Ectodermal cell (in vitro differentiated cells): ENCODE measurements around the gene NEDD4L.

Source experiments
- H3K27ac ChIP-seq: 2 replicates; pipeline ENCODE4 v1.7.0; 2013; ENCODE audit warnings: mild to moderate bottlenecking, low read depth, low read length; ENCODE audit not compliant: insufficient read depth, poor library complexity, severe bottlenecking
- H3K27me3 ChIP-seq: 2 replicates; pipeline ENCODE4 v1.7.0; 2013; ENCODE audit warnings: mild to moderate bottlenecking, low read length; ENCODE audit not compliant: insufficient read depth, control insufficient read depth, poor library complexity, severe bottlenecking
- H3K36me3 ChIP-seq: one replicate; pipeline ENCODE4 v1.7.0; 2013; ENCODE audit warnings: low read length; ENCODE audit not compliant: control insufficient read depth, insufficient read depth
- H3K4me1 ChIP-seq: one replicate; pipeline ENCODE4 v1.7.0; 2013; ENCODE audit warnings: low read length; ENCODE audit not compliant: control insufficient read depth, insufficient read depth
- H3K4me3 ChIP-seq: 2 replicates; pipeline ENCODE4 v1.7.0; 2013; ENCODE audit warnings: low read depth, low read length, control low read depth; ENCODE audit not compliant: insufficient read depth
- H3K9me3 ChIP-seq: 2 replicates; pipeline ENCODE4 v1.7.0; 2013; ENCODE audit warnings: mild to moderate bottlenecking, low read length, moderate library complexity; ENCODE audit not compliant: control insufficient read depth
- WGBS, 2 experiments: methylation state at CpG; one replicate each; pipeline ENCODE4 v1.1.7; 2013; ENCODE audit warnings: missing lambda C conversion rate in 2 of 2; 5-methylcytosine and 5-hydroxymethylcytosine counted together

Gene NEDD4L

DNA sequence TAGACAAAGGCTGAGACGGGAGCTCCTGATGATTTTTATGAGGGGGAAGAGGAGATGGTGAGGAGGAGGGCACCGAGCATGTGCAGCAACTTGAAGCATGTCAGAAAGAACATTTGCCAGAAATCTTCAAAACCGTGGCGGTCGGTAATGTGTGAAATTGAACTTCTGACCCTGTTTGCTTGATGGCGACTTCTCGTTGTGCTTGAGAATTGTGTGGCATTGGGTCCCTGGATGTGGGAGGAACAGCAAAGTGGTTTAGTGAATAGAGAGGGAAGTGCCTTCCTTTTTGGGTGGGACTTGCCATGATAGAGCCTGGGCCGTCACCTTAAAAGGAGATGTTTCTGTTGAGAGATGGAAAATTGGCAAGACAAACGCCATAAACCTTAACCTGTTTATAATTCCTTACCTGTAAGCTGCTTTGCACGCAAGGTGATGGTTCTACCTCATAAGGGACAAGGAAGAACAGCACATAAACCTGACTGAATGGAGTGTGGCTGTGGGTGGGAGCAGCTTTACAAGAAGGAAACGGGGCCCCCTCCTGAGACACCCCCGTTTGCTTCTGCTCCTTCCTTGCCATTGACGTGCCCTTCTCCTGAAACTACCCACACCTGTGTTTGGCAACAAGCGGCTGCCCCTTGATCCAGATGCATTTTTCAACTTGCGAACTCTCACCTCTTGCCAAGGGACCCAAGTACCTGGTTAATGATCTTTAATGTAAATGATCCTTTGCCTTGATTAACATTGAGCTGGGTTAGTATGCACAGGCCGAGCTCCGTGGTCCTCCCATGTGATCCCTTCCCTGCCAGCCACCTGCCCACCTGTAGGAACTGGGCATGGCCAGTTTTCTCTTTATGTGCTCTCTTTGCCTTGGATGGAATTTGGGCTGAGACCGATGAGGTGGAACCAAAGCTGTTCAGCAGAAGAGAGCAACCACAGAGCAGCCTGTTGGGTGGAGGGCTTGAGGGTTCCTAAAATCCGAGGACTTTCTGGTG is 153.2 kb downstream of the NEDD4L start:
- H3K27me3 ChIP-seq: peaks cover 8% of the 10 kb centered on the region

DNA sequence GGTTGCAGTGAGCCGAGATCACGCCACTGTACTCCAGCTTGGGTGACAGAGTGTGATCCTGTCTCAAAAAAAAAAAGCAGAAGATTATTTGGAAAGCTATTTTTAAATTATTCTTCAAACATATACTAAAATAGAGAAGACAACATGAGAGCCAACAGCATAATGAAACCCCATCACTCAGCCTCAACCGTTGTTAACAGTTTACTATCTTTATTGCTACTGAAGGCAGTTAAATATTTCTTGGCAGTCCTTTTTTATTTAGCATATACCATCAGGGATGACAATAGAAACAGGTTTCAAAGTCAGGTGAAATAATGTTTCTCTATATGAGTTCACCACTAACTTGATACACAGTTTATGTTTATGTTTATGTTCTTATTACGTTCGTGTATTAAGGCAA is 157.2 kb downstream of the NEDD4L start:
- Histone ChIP-seq H3K4me1 (peaks cover under 1% of the 10 kb centered on the region), H3K9me3 (no peaks in the 10 kb centered on the region), H3K27me3 (no peaks in the 10 kb centered on the region), H3K27ac (no peak overlapping the region), H3K36me3 (no peaks in the 10 kb centered on the region), H3K4me3 (no peak overlapping the region)
- 91 to 94% methylated on average over 2 to 3 of the region's 5 CpGs for WGBS, 2 experiments

More for the DNA sequence above, 153.2 kb downstream of the NEDD4L start:
- Histone ChIP-seq H3K27ac (no peak overlapping the region), H3K4me1 (peaks cover 15% of the 10 kb centered on the region), H3K4me3 (no peak overlapping the region), H3K9me3 (no peaks in the 10 kb centered on the region), H3K36me3 (no peaks in the 10 kb centered on the region)
- 80 to 86% methylated on average over 19 of the region's 19 CpGs for WGBS, 2 experiments

DNA sequence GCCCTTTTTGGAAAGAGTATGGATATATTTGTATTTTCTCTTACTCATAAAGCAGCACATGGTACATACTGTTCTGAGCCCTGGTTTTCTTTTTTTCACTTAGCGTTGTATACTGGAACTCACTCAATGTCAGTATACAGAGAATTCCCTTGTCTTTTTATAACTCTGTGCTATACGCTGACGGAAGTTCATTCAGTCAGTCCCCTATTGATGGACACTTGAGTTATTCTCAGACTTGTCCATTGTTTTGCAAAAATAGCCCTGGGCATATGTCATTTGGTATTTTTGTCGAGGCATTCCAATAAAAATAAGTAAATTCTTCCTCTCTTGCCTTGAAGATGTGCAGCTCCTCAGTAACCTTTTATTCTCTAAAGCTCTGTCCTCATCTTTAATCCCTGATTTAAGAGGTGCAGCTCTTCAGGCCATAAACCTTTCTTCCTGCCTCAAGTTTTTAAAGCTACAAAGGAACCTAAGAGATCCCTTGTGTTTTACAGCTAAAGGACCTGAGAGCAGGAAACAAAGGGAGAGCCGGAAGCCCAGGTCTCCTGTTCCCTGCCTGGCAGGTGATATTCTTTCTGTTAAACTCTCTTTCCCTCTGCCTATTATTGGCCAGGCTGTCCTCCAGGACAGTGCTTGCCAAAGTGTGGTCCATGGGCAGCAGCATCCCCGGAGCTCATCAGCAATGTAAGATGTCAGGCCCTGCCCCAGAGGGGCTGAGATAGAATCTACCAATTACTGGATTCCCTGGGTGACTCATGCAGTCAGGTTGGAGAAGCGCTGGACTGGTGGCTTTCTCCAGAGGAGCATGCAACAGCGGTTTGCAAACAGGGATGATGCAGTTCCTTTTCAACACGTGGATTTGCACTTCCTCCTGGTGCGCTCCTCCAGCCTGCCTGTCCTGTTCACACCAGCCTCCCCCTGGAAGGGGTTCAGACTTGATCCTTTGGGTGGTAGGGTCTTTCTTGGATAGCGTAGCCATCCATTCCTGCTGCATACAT is 158.0 kb downstream of the NEDD4L start:
- WGBS, 2 experiments: 82 to 83% methylated on average over 11 of the region's 11 CpGs
- Histone ChIP-seq H3K4me3 (no peak overlapping the region), H3K27me3 (no peaks in the 10 kb centered on the region)

DNA sequence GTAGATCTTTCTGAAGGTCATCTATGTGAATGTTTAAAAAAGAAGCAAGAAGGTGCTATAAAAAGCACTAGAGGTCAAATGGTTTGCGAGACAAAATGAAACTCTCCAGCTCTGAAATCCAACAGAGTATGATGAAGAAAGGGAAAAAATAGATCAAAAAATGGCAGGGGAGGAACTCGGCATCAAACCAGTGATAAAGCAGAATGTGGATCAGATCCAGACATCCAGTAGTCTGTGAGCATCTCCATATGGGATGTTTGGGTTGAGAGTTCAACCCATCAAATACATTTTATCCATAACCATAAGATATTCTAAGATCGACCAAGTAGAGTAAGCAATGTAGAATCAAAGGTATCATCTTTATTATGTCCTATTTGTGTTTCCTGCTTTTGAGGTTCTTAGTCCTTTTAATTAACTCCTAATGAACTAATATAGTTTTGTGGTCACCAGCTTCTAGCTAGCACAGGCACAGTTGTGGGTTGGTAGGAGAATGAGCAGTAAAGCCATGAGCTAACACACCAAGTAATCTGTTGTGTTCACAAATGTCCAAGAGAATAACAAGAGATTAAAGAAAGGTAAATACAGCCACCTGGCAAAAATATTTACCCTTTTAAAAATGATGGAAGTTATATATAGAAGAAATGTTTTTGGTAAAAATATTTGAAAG is 160.9 kb downstream of the NEDD4L start:
- Histone ChIP-seq H3K4me3 (no peak overlapping the region), H3K36me3 (no peaks in the 10 kb centered on the region), H3K9me3 (no peaks in the 10 kb centered on the region), H3K27ac (no peak overlapping the region), H3K4me1 (peaks cover 5% of the 10 kb centered on the region), H3K27me3 (no peaks in the 10 kb centered on the region)
- 93 to 96% methylated on average over 2 to 3 of the region's 3 CpGs for WGBS, 2 experiments

More for the DNA sequence above, 158.0 kb downstream of the NEDD4L start:
- no peaks in the 10 kb centered on the region for H3K4me1 ChIP-seq
- H3K36me3 ChIP-seq: no peaks in the 10 kb centered on the region
- peak overlapping the region; percentile 4 for H3K27ac ChIP-seq
- no peaks in the 10 kb centered on the region for H3K9me3 ChIP-seq

DNA sequence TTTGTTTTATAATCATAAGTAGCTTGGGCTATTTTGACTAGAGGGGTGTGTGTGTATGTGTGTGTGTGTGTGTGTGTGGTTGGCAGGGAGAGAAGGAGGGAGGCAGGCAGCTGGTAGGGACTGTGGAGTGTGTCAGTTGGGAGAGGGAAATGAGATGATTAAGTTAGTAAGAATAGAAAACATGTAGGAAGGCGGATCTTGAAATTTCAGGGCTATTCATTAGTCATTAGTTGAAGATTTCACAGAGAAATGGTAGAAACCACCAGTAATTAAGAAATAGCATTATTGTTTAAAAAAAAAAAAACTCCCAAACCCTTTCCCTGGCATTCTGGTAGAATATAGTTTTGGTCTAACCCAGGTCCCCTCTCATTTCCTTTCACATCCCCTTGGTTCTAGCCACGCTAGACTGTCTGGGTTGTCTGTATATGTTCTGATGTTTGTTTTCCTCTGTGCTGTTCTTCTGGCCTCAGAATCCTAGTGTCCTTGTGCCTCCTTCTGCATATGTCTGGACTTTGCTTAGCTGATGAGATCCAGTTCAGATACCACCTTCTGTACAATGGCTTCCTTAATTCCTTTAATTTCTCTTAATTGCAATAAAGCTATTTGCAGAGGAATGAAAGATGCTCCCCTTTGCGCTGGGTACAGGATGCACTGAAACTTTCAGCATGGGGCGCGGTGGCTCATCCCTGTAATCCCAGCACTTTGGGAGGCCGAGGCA is 161.6 kb downstream of the NEDD4L start:
- H3K9me3 ChIP-seq: no peaks in the 10 kb centered on the region
- peaks cover 5% of the 10 kb centered on the region for H3K4me1 ChIP-seq
- H3K27ac ChIP-seq: no peak overlapping the region
- no peaks in the 10 kb centered on the region for H3K27me3 ChIP-seq
- 84 to 95% methylated on average over 5 to 6 of the region's 6 CpGs for whole genome bisulfite sequencing, 2 experiments
- no peak overlapping the region for H3K4me3 ChIP-seq
- no peaks in the 10 kb centered on the region for H3K36me3 ChIP-seq

DNA sequence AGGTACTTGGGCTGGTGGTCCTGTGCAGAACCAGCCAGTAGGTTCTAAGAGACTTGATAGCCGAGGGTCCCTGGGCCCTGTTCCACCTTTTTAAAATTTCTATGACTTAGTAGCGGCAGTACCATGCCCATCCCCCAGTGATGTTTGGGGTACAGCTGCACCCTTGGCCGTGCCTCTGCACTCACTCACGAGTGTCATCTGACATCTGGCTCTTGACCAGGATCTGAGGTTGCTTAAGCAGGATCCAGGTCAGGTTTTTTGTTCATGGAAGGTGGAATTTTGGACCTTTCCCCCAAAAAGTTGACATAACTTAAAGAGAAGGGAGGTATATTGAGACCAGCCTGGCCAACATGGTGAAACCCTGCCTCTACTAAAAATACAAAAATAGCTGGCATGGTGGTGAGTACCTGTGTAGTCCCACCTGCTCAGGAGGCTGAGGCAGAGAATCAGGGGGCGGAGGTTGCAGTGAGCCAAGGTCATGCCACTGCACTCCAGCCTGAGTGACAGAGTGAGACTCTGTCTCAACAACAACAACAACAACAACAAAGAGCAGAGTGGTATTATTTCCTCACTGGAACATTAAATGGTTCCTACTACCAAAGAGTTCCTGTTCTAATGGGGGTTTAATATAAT is 163.6 kb downstream of the NEDD4L start:
- H3K27me3 ChIP-seq: no peaks in the 10 kb centered on the region
- H3K4me3 ChIP-seq: no peak overlapping the region
- H3K4me1 ChIP-seq: peaks cover 5% of the 10 kb centered on the region
- H3K9me3 ChIP-seq: no peaks in the 10 kb centered on the region
- H3K36me3 ChIP-seq: no peaks in the 10 kb centered on the region
- 93 to 95% methylated on average over 5 of the region's 5 CpGs for WGBS, 2 experiments
- no peak overlapping the region for H3K27ac ChIP-seq

DNA sequence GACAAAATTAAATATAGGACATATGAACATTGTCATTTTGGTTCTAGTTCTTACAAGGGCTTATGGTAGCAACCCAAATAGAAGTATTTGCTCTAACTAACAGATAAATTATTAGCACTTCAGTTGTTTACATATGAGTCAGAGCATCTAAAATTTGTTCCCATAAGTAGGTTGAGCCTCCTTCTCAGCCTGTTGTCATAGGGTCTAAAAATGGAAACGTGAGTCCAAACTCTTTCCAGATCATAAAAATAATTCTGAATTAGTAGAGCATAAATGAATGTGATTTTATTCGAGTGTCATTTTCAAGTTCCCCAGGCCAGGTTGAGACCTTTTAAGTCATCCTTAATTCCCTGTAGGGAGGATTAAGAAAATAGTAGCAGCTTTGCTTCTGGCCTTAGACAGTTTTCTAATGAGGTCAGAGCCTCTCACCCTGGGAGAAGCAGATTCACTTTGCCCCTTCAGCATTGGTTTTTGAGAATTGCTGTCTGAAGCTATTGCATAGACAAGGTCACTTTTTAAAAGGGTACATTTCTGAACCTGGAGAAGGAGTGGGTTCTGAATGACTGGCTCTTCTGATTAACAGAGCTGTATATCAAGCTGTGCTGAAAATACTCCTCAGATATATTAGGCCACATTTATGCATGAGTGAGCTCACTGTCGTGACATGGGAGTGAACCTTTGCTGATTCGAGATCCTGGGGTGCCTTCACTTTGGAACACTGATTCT is 164.3 kb downstream of the NEDD4L start:
- Histone ChIP-seq H3K27ac (no peak overlapping the region), H3K4me1 (peaks cover 5% of the 10 kb centered on the region), H3K27me3 (no peaks in the 10 kb centered on the region), H3K4me3 (no peak overlapping the region), H3K36me3 (no peaks in the 10 kb centered on the region), H3K9me3 (no peaks in the 10 kb centered on the region)
- WGBS, 2 experiments: 88 to 90% methylated on average over 4 of the region's 4 CpGs

DNA sequence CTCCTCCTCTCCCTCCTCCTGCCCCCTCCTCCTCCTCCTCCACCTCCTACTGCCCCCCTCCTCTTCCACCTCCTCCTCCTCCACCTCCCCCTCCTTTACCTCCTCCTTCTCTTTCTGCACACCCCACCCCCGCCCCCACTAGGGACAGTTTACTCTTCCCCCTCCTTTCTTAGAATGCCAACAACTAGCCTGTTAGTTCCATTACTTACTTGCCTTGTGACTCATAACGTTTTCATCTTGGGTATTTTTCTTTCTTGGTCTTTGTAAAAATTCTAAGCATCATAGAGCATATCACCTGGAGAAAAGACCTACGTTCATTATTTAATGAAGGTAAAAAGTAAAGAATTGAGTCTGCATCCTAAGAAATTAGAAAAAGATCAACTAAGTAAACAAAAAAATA is 165.3 kb downstream of the NEDD4L start:
- no peaks in the 10 kb centered on the region for H3K27me3 ChIP-seq
- 67 to 81% methylated on average over 1 to 3 of the region's 3 CpGs for WGBS, 2 experiments
- no peak overlapping the region for H3K27ac ChIP-seq

More for the DNA sequence above, 165.3 kb downstream of the NEDD4L start:
- no peak overlapping the region for H3K4me3 ChIP-seq
- H3K4me1 ChIP-seq: peaks cover 5% of the 10 kb centered on the region
- no peaks in the 10 kb centered on the region for H3K36me3 ChIP-seq
- H3K9me3 ChIP-seq: no peaks in the 10 kb centered on the region
